ENCODE results near the gene GPA33. TPM values are rescaled to one million over a fixed set of nuclear protein-coding genes. Genes with fewer than 3 reads are reported as not detected.

Gene GPA33
- total RNA-seq, 2 experiments from 2014 or later, result not detected

Small RNA genes lying within 50 kb of the gene (small RNA-seq; reads per million reads assigned to genes)
- gene RNA5SP65, result 1.0 reads per million, percentile 51 among the genes with 10 or more reads in this experiment

Other genes with a start within 250 kb of the GPA33 start
- gene TADA1, start 214.1 kb downstream of the GPA33 start, total RNA-seq (2014; rRNA removed; shearing (Covaris generic)), result 14.9 and 16.9 TPM in 2 replicates
- gene TADA1, start 214.1 kb downstream of the GPA33 start, total RNA-seq (2022), result 16.4 and 20.3 TPM in 2 replicates
- 5.3 and 6.0 TPM in 2 replicates for gene ILDR2, start 114.8 kb downstream of the GPA33 start, total RNA-seq (2014; rRNA removed; shearing (Covaris generic))
- gene ILDR2, start 114.8 kb downstream of the GPA33 start, total RNA-seq (2022), result 2.5 and 3.2 TPM in 2 replicates
- not detected in 2 replicates for gene MAEL, start 101.1 kb downstream of the GPA33 start, total RNA-seq (2014; rRNA removed; shearing (Covaris generic))
- gene MAEL, start 101.1 kb downstream of the GPA33 start, total RNA-seq (2022), result not detected in 2 replicates
- not detected in 2 replicates for gene STYXL2, start 3.7 kb upstream of the GPA33 start, total RNA-seq (2014; rRNA removed; shearing (Covaris generic))
- gene STYXL2, start 3.7 kb upstream of the GPA33 start, total RNA-seq (2022), result not detected in 2 replicates
- gene POU2F1, start 130.5 kb upstream of the GPA33 start, total RNA-seq (2014; rRNA removed; shearing (Covaris generic)), result 18.7 and 21.2 TPM in 2 replicates
- gene POU2F1, start 130.5 kb upstream of the GPA33 start, total RNA-seq (2022), result 52.3 and 53.4 TPM in 2 replicates